ENCODE measurements around the gene MRPL53.

DNA sequence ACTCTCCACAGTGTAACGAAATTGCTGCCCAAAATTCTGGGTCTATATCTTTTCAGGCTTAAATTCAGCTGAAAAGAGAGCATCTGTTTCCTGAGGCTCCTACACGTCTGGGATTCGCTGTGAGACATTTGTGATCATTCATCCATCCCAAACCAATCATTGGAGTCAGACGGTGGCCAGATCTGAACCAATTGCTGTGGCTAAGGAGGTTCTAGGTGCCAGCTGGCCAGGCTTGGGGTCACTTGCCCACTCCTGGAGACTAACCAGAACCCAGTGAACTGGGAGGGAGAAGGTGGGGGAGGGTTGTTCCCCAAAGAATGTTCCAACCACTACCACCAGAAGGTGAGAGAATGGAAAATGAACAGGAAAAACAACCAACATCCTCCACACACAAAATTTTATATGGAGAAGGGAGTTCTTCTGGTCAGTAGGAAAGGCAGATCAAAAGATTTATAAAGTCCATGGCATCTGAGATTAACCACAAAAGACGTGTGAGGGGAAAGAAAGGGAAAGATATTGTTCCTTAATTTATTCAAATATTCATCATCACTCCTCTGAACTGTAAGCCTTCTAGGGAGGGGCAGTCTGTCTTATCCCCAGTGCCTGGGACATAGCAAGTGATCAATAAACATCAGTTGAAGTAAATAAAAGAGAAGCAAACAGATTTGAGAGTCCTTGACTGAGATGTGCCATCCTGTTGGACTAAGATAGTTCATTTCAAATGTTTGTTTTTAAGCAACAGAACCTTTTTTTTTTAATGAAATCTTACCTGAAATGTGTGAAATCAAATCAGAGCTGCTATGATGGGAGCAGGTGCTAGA, 27.8 kb downstream of the MRPL53 start:
- TF ChIP-seq POLR2AphosphoS5 (IDR thresholded peaks at IDR 0.05; ENCODE audit: low read depth, low read length), result no peak
- TF ChIP-seq, protein P1, sequence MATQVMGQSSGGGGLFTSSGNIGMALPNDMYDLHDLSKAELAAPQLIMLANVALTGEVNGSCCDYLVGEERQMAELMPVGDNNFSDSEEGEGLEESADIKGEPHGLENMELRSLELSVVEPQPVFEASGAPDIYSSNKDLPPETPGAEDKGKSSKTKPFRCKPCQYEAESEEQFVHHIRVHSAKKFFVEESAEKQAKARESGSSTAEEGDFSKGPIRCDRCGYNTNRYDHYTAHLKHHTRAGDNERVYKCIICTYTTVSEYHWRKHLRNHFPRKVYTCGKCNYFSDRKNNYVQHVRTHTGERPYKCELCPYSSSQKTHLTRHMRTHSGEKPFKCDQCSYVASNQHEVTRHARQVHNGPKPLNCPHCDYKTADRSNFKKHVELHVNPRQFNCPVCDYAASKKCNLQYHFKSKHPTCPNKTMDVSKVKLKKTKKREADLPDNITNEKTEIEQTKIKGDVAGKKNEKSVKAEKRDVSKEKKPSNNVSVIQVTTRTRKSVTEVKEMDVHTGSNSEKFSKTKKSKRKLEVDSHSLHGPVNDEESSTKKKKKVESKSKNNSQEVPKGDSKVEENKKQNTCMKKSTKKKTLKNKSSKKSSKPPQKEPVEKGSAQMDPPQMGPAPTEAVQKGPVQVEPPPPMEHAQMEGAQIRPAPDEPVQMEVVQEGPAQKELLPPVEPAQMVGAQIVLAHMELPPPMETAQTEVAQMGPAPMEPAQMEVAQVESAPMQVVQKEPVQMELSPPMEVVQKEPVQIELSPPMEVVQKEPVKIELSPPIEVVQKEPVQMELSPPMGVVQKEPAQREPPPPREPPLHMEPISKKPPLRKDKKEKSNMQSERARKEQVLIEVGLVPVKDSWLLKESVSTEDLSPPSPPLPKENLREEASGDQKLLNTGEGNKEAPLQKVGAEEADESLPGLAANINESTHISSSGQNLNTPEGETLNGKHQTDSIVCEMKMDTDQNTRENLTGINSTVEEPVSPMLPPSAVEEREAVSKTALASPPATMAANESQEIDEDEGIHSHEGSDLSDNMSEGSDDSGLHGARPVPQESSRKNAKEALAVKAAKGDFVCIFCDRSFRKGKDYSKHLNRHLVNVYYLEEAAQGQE (IDR thresholded peaks at IDR 0.05; ENCODE audit: insufficient read depth in 1 of 2, low read depth in 2 of 2, low read length in 2 of 2), result no peak
- no peak for TF ChIP-seq TAF1 (IDR thresholded peaks at IDR 0.05; ENCODE audit: borderline replicate concordance, insufficient read depth, low read length)
- no peak for TF ChIP-seq SIN3A (IDR thresholded peaks at IDR 0.05; ENCODE audit: borderline replicate concordance, insufficient read depth, low read length)
